ENCODE data around the gene C12orf56. TPM values are rescaled to one million over a fixed set of nuclear protein-coding genes. Genes with fewer than 3 reads are reported as not detected.

C12orf56 gene
- total RNA-seq, 4 donors from 2014 or later = not detected

DNA sequence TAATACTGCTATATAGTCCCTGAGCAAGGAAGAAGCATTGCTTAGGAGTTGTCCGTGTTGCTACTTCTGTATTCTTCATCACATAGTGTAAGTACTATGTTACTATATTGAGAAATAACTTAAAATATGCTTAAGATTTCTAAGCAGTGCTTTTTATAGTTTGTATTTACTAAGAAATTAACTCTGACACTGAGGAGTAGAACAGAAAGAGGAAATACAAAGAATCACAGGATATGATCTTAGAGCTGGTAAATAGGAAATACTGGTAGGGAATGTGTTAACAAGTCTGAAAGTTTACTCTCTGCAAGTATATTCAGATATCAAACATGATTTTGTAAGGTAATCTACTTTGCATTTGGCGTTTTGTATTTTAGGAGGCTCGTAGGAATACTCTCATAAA is 29.1 kb upstream of the C12orf56 start:
- TF ChIP-seq, protein P1, sequence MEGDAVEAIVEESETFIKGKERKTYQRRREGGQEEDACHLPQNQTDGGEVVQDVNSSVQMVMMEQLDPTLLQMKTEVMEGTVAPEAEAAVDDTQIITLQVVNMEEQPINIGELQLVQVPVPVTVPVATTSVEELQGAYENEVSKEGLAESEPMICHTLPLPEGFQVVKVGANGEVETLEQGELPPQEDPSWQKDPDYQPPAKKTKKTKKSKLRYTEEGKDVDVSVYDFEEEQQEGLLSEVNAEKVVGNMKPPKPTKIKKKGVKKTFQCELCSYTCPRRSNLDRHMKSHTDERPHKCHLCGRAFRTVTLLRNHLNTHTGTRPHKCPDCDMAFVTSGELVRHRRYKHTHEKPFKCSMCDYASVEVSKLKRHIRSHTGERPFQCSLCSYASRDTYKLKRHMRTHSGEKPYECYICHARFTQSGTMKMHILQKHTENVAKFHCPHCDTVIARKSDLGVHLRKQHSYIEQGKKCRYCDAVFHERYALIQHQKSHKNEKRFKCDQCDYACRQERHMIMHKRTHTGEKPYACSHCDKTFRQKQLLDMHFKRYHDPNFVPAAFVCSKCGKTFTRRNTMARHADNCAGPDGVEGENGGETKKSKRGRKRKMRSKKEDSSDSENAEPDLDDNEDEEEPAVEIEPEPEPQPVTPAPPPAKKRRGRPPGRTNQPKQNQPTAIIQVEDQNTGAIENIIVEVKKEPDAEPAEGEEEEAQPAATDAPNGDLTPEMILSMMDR (IDR thresholded peaks at IDR 0.05; ENCODE audit: low read depth) = no peak

DNA sequence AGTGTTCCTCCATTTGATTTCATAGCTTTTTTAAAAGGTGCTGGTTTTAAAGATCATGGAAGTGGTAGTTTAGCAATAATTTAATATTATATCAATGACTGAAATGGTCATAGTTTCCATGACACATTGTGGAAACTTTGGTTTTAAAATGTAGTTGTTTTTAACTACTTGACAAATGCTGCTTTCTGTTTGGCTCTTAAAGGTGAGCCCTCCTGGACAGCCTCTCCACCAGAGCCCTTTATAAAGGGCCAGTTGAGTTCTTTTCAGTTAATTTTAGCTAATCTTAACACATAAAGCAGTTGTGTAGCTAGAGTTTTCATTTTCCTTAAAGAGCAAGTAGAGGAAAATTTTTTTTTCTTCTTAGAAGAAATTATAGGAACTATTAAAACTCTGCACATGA is 27.7 kb upstream of the C12orf56 start:
- TF ChIP-seq, protein P1 (IDR thresholded peaks at IDR 0.05; ENCODE audit: low read depth) = no peak

DNA sequence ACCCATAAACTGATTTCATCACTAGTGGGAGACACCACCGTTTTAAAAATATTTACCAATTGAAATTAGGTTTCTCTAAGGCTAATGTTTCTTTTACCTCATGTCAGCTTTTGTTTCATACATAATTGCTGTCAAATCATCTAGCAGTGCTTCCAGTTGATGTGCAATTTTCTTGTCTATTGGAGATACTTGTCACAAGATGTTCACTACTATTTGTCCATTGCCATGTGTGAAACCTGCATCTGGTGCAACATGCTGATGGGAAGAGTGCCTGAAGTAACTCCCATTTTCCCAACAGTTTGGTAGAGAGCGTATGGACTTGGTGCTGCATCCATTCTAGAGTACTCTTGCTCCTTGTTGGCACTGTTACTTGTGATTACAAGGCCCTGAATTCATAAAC is 23.3 kb upstream of the C12orf56 start:
- TF ChIP-seq, protein P1 (IDR thresholded peaks at IDR 0.05; ENCODE audit: low read depth) = no peak

DNA sequence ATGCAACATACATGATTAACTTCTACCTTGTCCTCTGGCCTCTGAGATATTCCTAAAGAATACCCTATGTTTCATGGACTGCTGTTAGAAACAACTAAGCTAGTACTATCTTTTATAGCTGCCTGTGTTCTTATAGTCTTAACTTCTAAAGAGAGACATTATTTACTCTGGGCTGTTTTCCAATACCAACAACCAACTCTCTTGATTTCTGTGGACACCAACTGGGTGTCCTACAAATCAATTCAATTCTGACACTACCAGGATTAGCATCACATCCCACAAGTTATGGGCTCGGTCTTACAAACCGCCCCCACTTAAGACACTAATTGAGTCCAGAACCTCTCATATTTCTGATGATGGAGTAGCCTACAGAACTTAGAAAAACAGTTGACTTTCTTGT is 21.9 kb upstream of the C12orf56 start:
- TF ChIP-seq, protein P1 (IDR thresholded peaks at IDR 0.05; ENCODE audit: low read depth) = no peak

DNA sequence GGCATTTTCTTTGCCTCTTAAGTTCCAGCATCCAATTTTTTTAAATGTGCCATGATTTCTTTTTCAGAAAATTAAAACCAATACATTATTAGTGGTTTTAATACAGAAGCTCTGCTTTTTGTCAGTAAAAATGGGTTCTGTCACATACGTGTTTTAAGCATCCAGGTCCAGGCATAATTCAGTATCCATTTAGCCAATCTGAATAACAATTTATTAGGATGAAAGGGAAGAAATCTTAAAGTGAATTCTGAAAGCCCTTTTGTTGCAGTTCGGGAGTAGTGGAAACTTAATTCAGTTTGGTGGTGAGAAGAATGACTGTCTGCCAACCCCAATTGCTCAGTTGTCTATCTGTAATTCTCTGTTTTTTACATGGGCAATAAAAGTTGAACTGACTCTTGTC is 20.9 kb upstream of the C12orf56 start:
- TF ChIP-seq, protein P1 (IDR thresholded peaks at IDR 0.05; ENCODE audit: low read depth) = no peak

DNA sequence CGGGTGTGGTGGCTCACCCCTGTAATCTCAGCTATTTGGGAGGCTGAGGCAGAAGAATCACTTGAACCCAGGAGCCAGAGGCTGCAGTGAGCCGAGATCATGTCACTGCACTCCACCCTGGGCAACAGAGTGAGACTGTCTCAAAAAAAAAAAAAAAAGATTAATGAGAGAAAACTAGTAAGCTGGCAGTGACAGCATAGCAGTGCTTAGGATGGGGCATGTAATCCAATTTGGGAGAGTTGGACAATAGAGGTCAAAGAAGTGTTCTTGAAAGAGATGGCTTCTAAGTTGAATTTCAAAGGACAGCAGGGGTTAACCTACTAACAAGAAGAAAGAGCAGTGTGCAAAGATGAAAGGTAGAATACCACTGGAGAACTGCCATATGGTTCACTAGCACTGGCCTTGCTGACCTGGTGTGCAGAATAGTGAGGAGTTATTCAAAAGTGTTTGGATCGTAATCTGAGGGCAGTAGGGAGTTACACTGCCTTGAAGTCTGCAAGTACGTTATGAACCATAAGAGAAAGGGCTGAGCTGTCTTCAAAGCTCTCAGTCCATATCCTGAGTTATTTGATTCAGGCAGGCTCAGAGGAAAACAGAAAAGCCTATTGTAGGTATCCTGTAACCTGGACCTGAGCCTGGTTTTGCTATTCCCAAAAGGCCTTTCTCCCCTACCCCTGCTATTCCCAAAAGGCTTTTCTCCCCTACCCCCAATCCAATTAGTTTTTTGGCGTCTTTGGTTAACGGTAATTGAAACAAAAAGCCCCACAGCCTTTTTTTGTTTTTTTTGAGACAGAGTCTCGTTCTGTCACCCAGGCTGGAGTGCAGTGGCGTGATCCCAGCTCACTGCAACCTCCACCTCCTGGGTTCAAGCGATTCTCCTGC is 17.0 kb upstream of the C12orf56 start:
- TF ChIP-seq, protein P1 (IDR thresholded peaks at IDR 0.05; ENCODE audit: low read depth) = no peak

DNA sequence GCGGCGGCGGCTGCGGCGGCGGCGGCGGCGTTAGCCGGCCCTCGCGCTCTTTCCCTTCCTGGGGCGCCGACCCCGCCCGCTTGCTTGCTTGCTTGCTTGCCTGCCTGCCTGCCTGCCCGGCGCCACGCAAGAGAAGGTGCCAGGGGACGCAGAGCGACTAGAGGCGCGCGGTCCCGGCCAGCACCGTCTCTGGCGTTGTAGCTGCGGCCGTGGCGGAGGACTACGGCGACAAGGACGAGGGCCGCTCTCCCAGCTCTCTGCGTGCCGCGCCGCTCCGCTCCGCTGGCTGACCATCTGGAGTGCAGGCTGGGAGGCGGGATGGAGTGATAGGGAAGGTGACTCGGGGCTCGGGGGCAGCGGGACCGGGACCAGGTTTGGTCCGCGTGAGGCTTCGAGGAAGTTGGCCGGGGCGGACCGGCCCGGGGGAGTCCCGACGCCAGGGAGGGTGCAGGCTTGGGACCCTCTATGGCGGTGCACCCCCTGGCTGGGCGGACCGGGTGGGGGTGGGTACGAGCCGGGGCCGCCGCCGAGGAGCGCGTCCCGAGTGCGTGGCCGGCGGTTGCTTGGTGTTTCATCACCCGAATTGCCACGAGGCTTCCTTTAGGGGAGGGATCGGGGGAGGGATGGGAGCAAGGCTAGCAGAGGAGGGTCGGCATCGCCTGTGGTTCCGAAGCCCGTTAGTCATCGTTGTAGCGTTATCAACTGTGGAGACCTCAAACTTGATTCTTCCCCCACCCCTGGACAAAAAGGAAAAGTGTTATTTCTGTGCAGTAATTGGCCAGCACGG is 14.1 kb upstream of the C12orf56 start:
- TF ChIP-seq, protein P1 (IDR thresholded peaks at IDR 0.05; ENCODE audit: low read depth) = no peak

Measured in subcutaneous adipose tissue (tissue), 4 donors.